HCT116 (cell line): ENCODE measurements around the gene AOC2. TPM values are rescaled to one million over a fixed set of nuclear protein-coding genes. Genes with fewer than 3 reads are reported as not detected.

ENCODE experiments used
- ATAC-seq: fragments of 200-7000 bp; cut with Tn5 transposase; 2 replicates; pipeline ENCODE4 v1.9.1; 2020; ENCODE audit warnings: mild to moderate bottlenecking, moderate library complexity
- BruUV-seq: library from RNA; stranded (reverse); fragments of 400-500 nt; replicated peaks from 2 replicates; lab custom pipeline; 2021; lab: Mats Ljungman, UMichigan
- CTCF ChIA-PET: fragments of 300-600 bp; sonication (Branson Sonifier 250); formaldehyde crosslinking; loops from one replicate; lab custom pipeline; 2021; ENCODE audit warnings: antibody characterized with exemption; lab: Charles Lee
- POLR2A ChIA-PET: fragments of 300-600, 350-600 bp; sonication (Branson Sonifier 250); formaldehyde crosslinking; loops from one replicate; lab custom pipeline; 2021; ENCODE audit warnings: antibody characterized with exemption; lab: Charles Lee
- RAD21 ChIA-PET, 2 experiments: fragments of 300-600 bp; sonication (Branson Sonifier 250); formaldehyde crosslinking; loops; one replicate each; lab custom pipeline; 2023; ENCODE audit warnings: low total read pairs in 2 of 2; ENCODE audit not compliant: uncharacterized antibody in 2 of 2, unreplicated experiment in 2 of 2, low non-redundant PET in 1 of 2; lab: Charles Lee
- DNase-seq: peaks from one replicate; pipeline ENCODE4 v3.0.0-alpha.2; 2010; ENCODE audit warnings: low read depth, low spot score
- H2AFZ ChIP-seq: fragments of 200-600 bp; shearing (Covaris generic), sonication (generic); 2 replicates; pipeline ENCODE4 v1.6.1; 2017; ENCODE audit warnings: low read depth, mixed run types, mixed read lengths, antibody characterized with exemption, low read length; ENCODE audit not compliant: poor library complexity, severe bottlenecking
- H3K27ac ChIP-seq: 2 replicates; pipeline ENCODE4 v1.5.1; 2012; ENCODE audit warnings: low read depth, low read length
- H3K27me3 ChIP-seq: fragments of 200-600 bp; sonication (generic); 2 replicates; pipeline ENCODE4 v1.6.1; 2016; ENCODE audit warnings: mixed run types, low read length, mixed read lengths; ENCODE audit not compliant: insufficient read depth
- H3K36me3 ChIP-seq, 2 experiments: fragments of 200-500 bp in 1 of 2; fragments of 200-600 bp in 1 of 2; sonication (Bioruptor generic) in 1 of 2; sonication (generic) in 1 of 2; 2 replicates each; pipeline versions ENCODE4 v1.5.1 to v1.6.1; 2014 to 2016; ENCODE audit warnings: low read length in 2 of 2, inconsistent platforms in 1 of 2, mixed read lengths in 1 of 2, mixed run types in 1 of 2; ENCODE audit not compliant: insufficient read depth in 2 of 2, control insufficient read depth in 1 of 2
- H3K4me1 ChIP-seq, 2 experiments: fragments of 200-600 bp in 1 of 2; sonication (generic) in 1 of 2; 2 replicates each; pipeline versions ENCODE4 v1.5.1 to v1.6.1; 2012 to 2017; ENCODE audit warnings: low read length in 2 of 2, inconsistent platforms in 1 of 2, mild to moderate bottlenecking in 1 of 2, mixed read lengths in 1 of 2, mixed run types in 1 of 2, moderate library complexity in 1 of 2; ENCODE audit not compliant: insufficient read depth in 2 of 2, control insufficient read depth in 1 of 2
- H3K4me2 ChIP-seq: fragments of 200-600 bp; sonication (generic); 2 replicates; pipeline ENCODE4 v1.6.1; 2017; ENCODE audit warnings: mixed run types, low read length, mixed read lengths
- H3K4me3 ChIP-seq, 2 experiments: fragments of 200-600 bp in 1 of 2; sonication (generic) in 1 of 2; replicated peaks in 1 of 2; 2 replicates each; pipeline ENCODE4 v1.5.1; 2011 to 2016; ENCODE audit warnings: low read length in 2 of 2, control low read depth in 1 of 2, low read depth in 1 of 2, mild to moderate bottlenecking in 1 of 2, mixed read lengths in 1 of 2, mixed run types in 1 of 2
- H3K79me2 ChIP-seq: fragments of 200-600 bp; sonication (generic); 2 replicates; pipeline ENCODE4 v1.6.1; 2017; ENCODE audit warnings: mild to moderate bottlenecking, mixed run types, low read length, moderate library complexity, mixed read lengths; ENCODE audit not compliant: insufficient read depth
- H3K9ac ChIP-seq: fragments of 200-600 bp; sonication (generic); 2 replicates; pipeline ENCODE4 v1.6.1; 2016; ENCODE audit warnings: low read length, mixed read lengths
- H3K9me2 ChIP-seq: fragments of 200-600 bp; sonication (generic), shearing (Covaris generic); 2 replicates; pipeline ENCODE4 v1.6.1; 2017; ENCODE audit warnings: mixed run types, mild to moderate bottlenecking, moderate library complexity; ENCODE audit not compliant: insufficient read depth
- H3K9me3 ChIP-seq, 2 experiments: fragments of 200-500 bp in 1 of 2; fragments of 200-600 bp in 1 of 2; sonication (Bioruptor generic) in 1 of 2; sonication (generic) in 1 of 2; 2 replicates each; pipeline ENCODE4 v1.6.1; 2014 to 2017; ENCODE audit warnings: low read length in 2 of 2, mixed read lengths in 2 of 2, inconsistent platforms in 1 of 2, low read depth in 1 of 2, mild to moderate bottlenecking in 1 of 2, mixed run types in 1 of 2, moderate library complexity in 1 of 2; ENCODE audit not compliant: control insufficient read depth in 1 of 2, insufficient read depth in 1 of 2
- H4K20me1 ChIP-seq: fragments of 200-600 bp; sonication (generic), shearing (Covaris generic); 2 replicates; pipeline ENCODE4 v1.6.1; 2017; ENCODE audit warnings: mixed run types, mild to moderate bottlenecking, moderate library complexity; ENCODE audit not compliant: insufficient read depth
- ATF3 ChIP-seq: IDR thresholded peaks from 2 replicates; pipeline ENCODE4 v1.6.1; 2012
- CEBPB ChIP-seq: IDR thresholded peaks from 2 replicates; pipeline ENCODE4 v1.6.1; 2012; ENCODE audit warnings: low read depth
- FOSL1 ChIP-seq: IDR thresholded peaks from 2 replicates; pipeline ENCODE4 v1.6.1; 2012; ENCODE audit warnings: low read depth
- RAD21 ChIP-seq: IDR thresholded peaks from 2 replicates; pipeline ENCODE4 v1.6.1; 2012; ENCODE audit warnings: low read depth, mild to moderate bottlenecking
- REST ChIP-seq: IDR thresholded peaks from 2 replicates; pipeline ENCODE4 v1.6.1; 2012; ENCODE audit warnings: low read depth
- ZBTB33 ChIP-seq: IDR thresholded peaks from 2 replicates; pipeline ENCODE4 v1.6.1; 2011; ENCODE audit warnings: mild to moderate bottlenecking, low read length, moderate library complexity; ENCODE audit not compliant: insufficient replicate concordance; ENCODE audit errors: extremely low read depth
- ZFX ChIP-seq: fragments of 450-650 bp; IDR thresholded peaks from 2 replicates; pipeline ENCODE4 v1.6.1; 2017
- intact Hi-C: fragments of 100-400 bp; cut with micrococcal nuclease; formaldehyde crosslinking; loops from 2 replicates; pipeline ENCODE4 v1.10.0; 2022
- total RNA-seq: library from RNA; stranded (reverse); gene quantifications from one replicate; pipeline ENCODE4 v1.2.1, GENCODE V29; 2021; ENCODE audit not compliant: unreplicated experiment

The AOC2 gene
- total RNA-seq, 1 experiment from 2014 or later = 8.0 TPM

GRCh38 chr17:42848093-42848492 is 3.7 kb downstream of the AOC2 start:
- H3K4me1 ChIP-seq = no peaks in the 10 kb centered on the region
- H3K4me2 ChIP-seq = no peak overlapping the region
- H3K9me3 ChIP-seq = no peaks in the 10 kb centered on the region
- POLR2A ChIA-PET = no interaction called here
- no peaks in the 10 kb centered on the region for H3K27me3 ChIP-seq
- RAD21 ChIA-PET = no interaction called here
- ATAC-seq (no peak), DNase-seq (no peak)
- CTCF ChIA-PET = no interaction called here
- no TSS peak for BruUV-seq
- no peak overlapping the region for H2AFZ ChIP-seq
- H3K79me2 ChIP-seq = no peaks in the 10 kb centered on the region; the same call in 1 of the 2 replicates
- H3K4me3 ChIP-seq = no peak overlapping the region
- H3K9ac ChIP-seq = no peak overlapping the region
- H3K27ac ChIP-seq = no peak overlapping the region
- H3K9me2 ChIP-seq = no peaks in the 10 kb centered on the region
- H4K20me1 ChIP-seq = no peaks in the 10 kb centered on the region; the same call in 1 of the 2 replicates
- peaks cover 16 to 27% of the 10 kb centered on the region in 2 experiments; a peak in 3 of 4 replicates for H3K36me3 ChIP-seq
- intact Hi-C loops = no loop called here
- no peak for TF ChIP-seq ATF3
- TF ChIP-seq ZFX = no peak
- no peak for TF ChIP-seq ZBTB33
- no peak for TF ChIP-seq CEBPB
- TF ChIP-seq FOSL1 = no peak
- TF ChIP-seq REST = no peak
- TF ChIP-seq RAD21 = no peak
- TF ChIP-seq, all 23 proteins: peak for 0
